HepG2 (cell line): Measurements from ENCODE around the gene CEP128. TPM values are rescaled to one million over a fixed set of nuclear protein-coding genes. Genes with fewer than 3 reads are reported as not detected.

Experiments
- ATAC-seq: fragments of 200-7000 bp; cut with Tn5 transposase; 3 replicates; pipeline ENCODE4 v1.9.1; 2020; ENCODE audit warnings: mild to moderate bottlenecking, moderate library complexity
- BruUV-seq: library from RNA; stranded (reverse); fragments of 400-500 nt; replicated peaks from 2 replicates; lab custom pipeline; 2021; lab: Mats Ljungman, UMichigan
- CTCF ChIA-PET: fragments of 300-600 bp; formaldehyde crosslinking; extraction: SDS; loops from one replicate; lab custom pipeline; 2021; ENCODE audit warnings: low total read pairs, inconsistent platforms, low intra/inter-chr PET ratio; lab: Yijun Ruan, JAX
- POLR2A ChIA-PET: fragments of 350-600 bp; sonication (Branson Sonifier 250); formaldehyde crosslinking; loops from one replicate; lab custom pipeline; 2020; ENCODE audit warnings: antibody characterized with exemption, inconsistent platforms; lab: Yijun Ruan, JAX
- DNase-seq: peaks from one replicate; pipeline ENCODE4 v3.0.0-alpha.2; 2015; ENCODE audit warnings: low spot score
- FAIRE-seq: peaks from 3 replicates; lab custom pipeline; 2011; peaks lifted over from hg19 to GRCh38; lab: Jason Lieb, UNC
- H2AFZ ChIP-seq: one replicate; pipeline ENCODE4 v1.6.1; 2011; ENCODE audit warnings: low read length, inconsistent platforms
- H3K27ac ChIP-seq: fragments of 300-600 bp; 3 replicates; pipeline ENCODE4 v1.8.0; 2011; ENCODE audit warnings: mixed run types, mild to moderate bottlenecking, mixed read lengths, low read length, inconsistent platforms; ENCODE audit not compliant: insufficient read depth; ENCODE audit errors: extremely low read length
- H3K27me3 ChIP-seq, 2 experiments: fragments of 200-600 bp in 1 of 2; 2 replicates in 1 of 2; 3 replicates in 1 of 2; pipeline versions ENCODE4 v1.6.0 to v1.8.0; 2011; ENCODE audit warnings: low read length in 2 of 2, mild to moderate bottlenecking in 2 of 2, moderate library complexity in 2 of 2, inconsistent platforms in 1 of 2; ENCODE audit not compliant: insufficient read depth in 2 of 2, control insufficient read depth in 1 of 2
- H3K36me3 ChIP-seq, 2 experiments: fragments of 200-600 bp in 1 of 2; replicated peaks in 1 of 2; 2 replicates in 1 of 2; 3 replicates in 1 of 2; pipeline versions ENCODE4 v1.5.1 to v1.8.0; 2011; ENCODE audit warnings: low read length in 2 of 2, inconsistent platforms in 1 of 2; ENCODE audit not compliant: insufficient read depth in 2 of 2, control insufficient read depth in 1 of 2
- H3K4me1 ChIP-seq: 2 replicates; pipeline ENCODE4 v1.5.1; 2012; ENCODE audit warnings: low read length, inconsistent platforms; ENCODE audit not compliant: insufficient read depth
- H3K4me2 ChIP-seq: 2 replicates; pipeline ENCODE4 v1.6.0; 2011; ENCODE audit warnings: low read depth, low read length, inconsistent platforms
- H3K4me3 ChIP-seq, 3 experiments: fragments of 200-600 bp in 1 of 3; sonication (generic), shearing (Covaris generic) in 1 of 3; replicated peaks in 1 of 3; 2 replicates each; pipeline ENCODE4 v1.5.1; 2011 to 2016; ENCODE audit warnings: low read length in 3 of 3, inconsistent platforms in 2 of 3, low read depth in 2 of 3, mild to moderate bottlenecking in 2 of 3, control low read depth in 1 of 3, mixed read lengths in 1 of 3; ENCODE audit not compliant: insufficient read depth in 1 of 3
- H3K79me2 ChIP-seq: one replicate; pipeline ENCODE4 v1.6.1; 2011; ENCODE audit warnings: low read length, inconsistent platforms; ENCODE audit not compliant: insufficient read depth
- H3K9ac ChIP-seq: 2 replicates; pipeline ENCODE4 v1.6.0; 2011; ENCODE audit warnings: mild to moderate bottlenecking, low read depth, low read length, inconsistent platforms; ENCODE audit not compliant: insufficient read depth
- H3K9me3 ChIP-seq: 2 replicates; pipeline ENCODE4 v1.5.1; 2012; ENCODE audit warnings: mild to moderate bottlenecking, low read length
- H4K20me1 ChIP-seq: 2 replicates; pipeline ENCODE4 v1.6.0; 2011; ENCODE audit warnings: inconsistent platforms, mild to moderate bottlenecking, low read length, moderate library complexity; ENCODE audit not compliant: insufficient read depth
- CBX2 ChIP-seq, 2 experiments: fragments of 200-600 bp in 1 of 2; sonication (generic); formaldehyde crosslinking in 1 of 2; IDR thresholded peaks; 2 replicates each; pipeline versions ENCODE4 v1.7.0 to v1.8.1; 2018 to 2022; ENCODE audit warnings: low read depth in 2 of 2, low read length in 1 of 2, mild to moderate bottlenecking in 1 of 2, missing genetic modification reagents in 1 of 2
- CC2D1A ChIP-seq: sonication (generic); formaldehyde crosslinking; IDR thresholded peaks from 2 replicates; pipeline ENCODE4 v1.8.1; 2023; ENCODE audit warnings: mild to moderate bottlenecking, missing genetic modification reagents
- CCDC6 ChIP-seq: sonication (generic); formaldehyde crosslinking; IDR thresholded peaks from 2 replicates; pipeline ENCODE4 v1.8.1; 2022; ENCODE audit warnings: mild to moderate bottlenecking, missing genetic modification reagents, moderate library complexity
- FOXM1 ChIP-seq: sonication (generic); formaldehyde crosslinking; IDR thresholded peaks from 2 replicates; pipeline ENCODE4 v1.5.0; 2020; ENCODE audit warnings: missing genetic modification reagents
- GMEB1 ChIP-seq: sonication (generic); formaldehyde crosslinking; IDR thresholded peaks from 2 replicates; pipeline ENCODE4 v1.5.1; 2020; ENCODE audit warnings: missing genetic modification reagents, mild to moderate bottlenecking, borderline replicate concordance
- KDM5A ChIP-seq: fragments of 200-600 bp; sonication (generic); IDR thresholded peaks from 2 replicates; pipeline ENCODE4 v1.7.0; 2018; ENCODE audit warnings: antibody characterized with exemption, mild to moderate bottlenecking, low read length, borderline replicate concordance
- MAX ChIP-seq: IDR thresholded peaks from 2 replicates; pipeline ENCODE4 v1.6.1; 2012; ENCODE audit warnings: inconsistent platforms
- PHB2 ChIP-seq: fragments of 450-650 bp; IDR thresholded peaks from 2 replicates; pipeline ENCODE4 v1.6.1; 2018; ENCODE audit not compliant: partially characterized antibody
- RXRA ChIP-seq: sonication (generic); formaldehyde crosslinking; IDR thresholded peaks from 2 replicates; pipeline ENCODE4 v1.5.1; 2020; ENCODE audit warnings: missing genetic modification reagents
- SCMH1 ChIP-seq: sonication (generic); formaldehyde crosslinking; IDR thresholded peaks from 2 replicates; pipeline ENCODE4 v1.9.0; 2021; ENCODE audit warnings: missing genetic modification reagents, mild to moderate bottlenecking, borderline replicate concordance
- TFE3 ChIP-seq: IDR thresholded peaks from 2 replicates; pipeline ENCODE4 v1.6.1; 2016
- U2AF1 ChIP-seq: fragments of 200-400 bp; formaldehyde crosslinking; optimal IDR thresholded peaks from 2 replicates; pipeline ENCODE3; 2017; ENCODE audit warnings: mild to moderate bottlenecking, low read depth, low read length
- ZNF234 ChIP-seq: sonication (generic); formaldehyde crosslinking; conservative IDR thresholded peaks from 2 replicates; pipeline ENCODE4 v1.5.1; 2020; ENCODE audit warnings: mild to moderate bottlenecking, missing genetic modification reagents
- ZNF558 ChIP-seq: sonication (generic); formaldehyde crosslinking; IDR thresholded peaks from 2 replicates; pipeline ENCODE4 v1.9.0; 2022; ENCODE audit warnings: mild to moderate bottlenecking, missing genetic modification reagents, borderline replicate concordance
- ZNF710 ChIP-seq: sonication (generic); formaldehyde crosslinking; IDR thresholded peaks from 2 replicates; pipeline ENCODE4 v1.5.0; 2020; ENCODE audit warnings: mild to moderate bottlenecking, missing genetic modification reagents, borderline replicate concordance
- ZNF792 ChIP-seq: IDR thresholded peaks from 2 replicates; pipeline ENCODE4 v1.6.1; 2016
- WGBS: methylation state at CpG from one replicate; pipeline ENCODE4 v1.1.6; 2017; ENCODE audit warnings: low lambda C conversion rate; 5-methylcytosine and 5-hydroxymethylcytosine counted together
- in situ Hi-C: cut with HindIII; loops from 2 replicates; pipeline ENCODE4 v1.10.0; 2017; ENCODE audit warnings: low pct_unique_long_range_greater_than_20kb; ENCODE audit not compliant: extremely low pct_ligation_motif_present
- intact Hi-C: fragments of 100-400 bp; cut with micrococcal nuclease; formaldehyde crosslinking; loops from one replicate; pipeline ENCODE4 v1.10.0; 2022; ENCODE audit not compliant: unreplicated experiment
- polyA plus RNA-seq, 8 experiments: library from polyadenylated mRNA; depleted of rRNA in 3 of 8; stranded (reverse) in 7 of 8; unstranded in 1 of 8; fragments of >200 nt; fragmentation: Illumina TruSeq in 4 of 8; extraction: Trizol in 4 of 8; gene quantifications; 2 replicates each; pipeline versions ENCODE4 v1.2.1 to v1.2.3, GENCODE V29; 2011 to 2016; ENCODE audit warnings: low read depth in 4 of 8, missing spikeins in 1 of 8, mixed read lengths in 1 of 8; ENCODE audit not compliant: insufficient read depth in 1 of 8
- total RNA-seq, 5 experiments: library from RNA; depleted of rRNA; stranded (reverse); fragments of >200 nt; fragmentation: Illumina TruSeq; extraction: Trizol; gene quantifications; 2 replicates each; pipeline ENCODE4 v1.2.3, GENCODE V29; 2016; ENCODE audit warnings: low read depth in 1 of 5
- TF ChIP-seq, protein P1 (sequence below): sonication (generic); formaldehyde crosslinking; IDR thresholded peaks from 2 replicates; pipeline ENCODE4 v1.5.0; 2020; ENCODE audit warnings: mild to moderate bottlenecking, missing genetic modification reagents

The CEP128 gene
- total and polyA plus RNA-seq, 2 of the 13 experiments (the other 11 are each of a cell fraction or from before 2014, with no cell fraction given): 1.3 to 7.5 TPM

- TF ChIP-seq, protein P1, sequence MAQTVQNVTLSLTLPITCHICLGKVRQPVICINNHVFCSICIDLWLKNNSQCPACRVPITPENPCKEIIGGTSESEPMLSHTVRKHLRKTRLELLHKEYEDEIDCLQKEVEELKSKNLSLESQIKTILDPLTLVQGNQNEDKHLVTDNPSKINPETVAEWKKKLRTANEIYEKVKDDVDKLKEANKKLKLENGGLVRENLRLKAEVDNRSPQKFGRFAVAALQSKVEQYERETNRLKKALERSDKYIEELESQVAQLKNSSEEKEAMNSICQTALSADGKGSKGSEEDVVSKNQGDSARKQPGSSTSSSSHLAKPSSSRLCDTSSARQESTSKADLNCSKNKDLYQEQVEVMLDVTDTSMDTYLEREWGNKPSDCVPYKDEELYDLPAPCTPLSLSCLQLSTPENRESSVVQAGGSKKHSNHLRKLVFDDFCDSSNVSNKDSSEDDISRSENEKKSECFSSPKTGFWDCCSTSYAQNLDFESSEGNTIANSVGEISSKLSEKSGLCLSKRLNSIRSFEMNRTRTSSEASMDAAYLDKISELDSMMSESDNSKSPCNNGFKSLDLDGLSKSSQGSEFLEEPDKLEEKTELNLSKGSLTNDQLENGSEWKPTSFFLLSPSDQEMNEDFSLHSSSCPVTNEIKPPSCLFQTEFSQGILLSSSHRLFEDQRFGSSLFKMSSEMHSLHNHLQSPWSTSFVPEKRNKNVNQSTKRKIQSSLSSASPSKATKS (CRISPR knock-in tag): no peak
- no peak for TF ChIP-seq RXRA (CRISPR knock-in tag)
- TF ChIP-seq CBX2 (IDR thresholded peaks at IDR 0.05; ENCODE audit: low read depth, low read length): no peak
- no peak for TF ChIP-seq CBX2 (CRISPR knock-in tag; IDR thresholded peaks at IDR 0.05; ENCODE audit: low read depth)
- TF ChIP-seq ZNF710 (CRISPR knock-in tag): no peak
- no peak for TF ChIP-seq FOXM1 (CRISPR knock-in tag)
Measured at GRCh38 chr14:80923368-80923767, 18.2 kb downstream of the CEP128 start (continued).

DNA sequence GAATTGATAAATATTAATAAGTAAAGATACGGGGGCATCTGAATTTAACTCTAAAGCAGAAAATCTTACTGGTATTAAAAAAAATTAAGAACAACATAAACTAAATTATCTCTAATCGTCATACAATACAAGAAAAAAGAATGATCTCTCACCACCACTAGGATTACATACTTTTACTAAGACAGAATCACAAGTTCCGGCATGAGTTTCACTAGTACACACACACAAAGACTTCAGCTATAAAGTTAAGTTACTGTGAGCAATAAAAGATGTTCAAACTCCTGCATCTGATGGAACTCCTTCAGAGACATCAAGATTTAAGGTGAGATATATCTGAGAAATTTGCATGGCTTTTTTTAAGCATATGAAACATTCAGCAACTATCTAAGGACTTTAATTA lies 21.9 kb downstream of the CEP128 start:
- no peaks in the 10 kb centered on the region for H4K20me1 ChIP-seq
- POLR2A ChIA-PET: no interaction called here
- H2AFZ ChIP-seq: no peak overlapping the region
- H3K27ac ChIP-seq: no peak overlapping the region
- no peaks in the 10 kb centered on the region for H3K4me1 ChIP-seq
- intact Hi-C loops (no loop called here), in situ Hi-C loops (no loop called here)
- no TSS peak for BruUV-seq
- H3K79me2 ChIP-seq: no peaks in the 10 kb centered on the region
- 95% methylated on average over 3 of the region's 3 CpGs for WGBS
- ATAC-seq: no peak
- CTCF ChIA-PET: no interaction called here
- no peaks in the 10 kb centered on the region for H3K9me3 ChIP-seq
- H3K27me3 ChIP-seq: no peaks in the 10 kb centered on the region
- no peak overlapping the region for H3K4me2 ChIP-seq
- no peak for DNase-seq
- H3K4me3 ChIP-seq: no peak overlapping the region
- H3K36me3 ChIP-seq: 0 out of 5 replicates have a peak, but pooled peaks cover 0 to 4% of the 10 kb centered on the region in 2 experiments
- no peak for FAIRE-seq
- no peak overlapping the region for H3K9ac ChIP-seq
- TF ChIP-seq U2AF1: no peak
- no peak for TF ChIP-seq SCMH1 (CRISPR knock-in tag)
- no peak for TF ChIP-seq ZNF558 (CRISPR knock-in tag)
- TF ChIP-seq CCDC6 (CRISPR knock-in tag): no peak
- TF ChIP-seq TFE3 (CRISPR knock-in tag): no peak
- no peak for TF ChIP-seq MAX
- no peak for TF ChIP-seq ZNF792 (CRISPR knock-in tag)
- TF ChIP-seq CC2D1A: no peak
- no peak for TF ChIP-seq KDM5A
- TF ChIP-seq GMEB1 (CRISPR knock-in tag): no peak
- TF ChIP-seq PHB2: no peak
- TF ChIP-seq ZNF234 (CRISPR knock-in tag): no peak
